ENCODE data around the gene ANKRD30B.
"Not testable (repeated sequence)": the region's sequence is repeated elsewhere in the genome, so short reads cannot be mapped to it uniquely, and the experiment has no call there.

Gene ANKRD30B

GRCh38 chr18:14747513-14748474, at the start of gene ANKRD30B:
Gene ANKRD30B (plus strand): TSS chr18:14748172. CDS start chr18:14748420, 248 bp downstream.
- DNase-seq, result no peak

GRCh38 chr18:14701286-14702040, 46.5 kb upstream of the ANKRD30B start:
- DNase-seq, result not testable (repeated sequence)

- DNase-seq, result not testable (repeated sequence)
Observed at GRCh38 chr18:14709761-14710160, 38.2 kb upstream of the ANKRD30B start.

GRCh38 chr18:14721569-14721968, 26.4 kb upstream of the ANKRD30B start:
- DNase-seq, result not testable (repeated sequence)

- DNase-seq, result not testable (repeated sequence)
Observed at GRCh38 chr18:14739056-14739455, 8.9 kb upstream of the ANKRD30B start.

- no peak for DNase-seq
Observed at GRCh38 chr18:14746897-14747296, 1.1 kb upstream of the ANKRD30B start.

- no peak for DNase-seq
Observed at GRCh38 chr18:14748496-14748895, 524 bp downstream of the ANKRD30B start.

GRCh38 chr18:14763566-14763965, 15.6 kb downstream of the ANKRD30B start:
- DNase-seq, result not testable (repeated sequence)

GRCh38 chr18:14767474-14767873, 19.5 kb downstream of the ANKRD30B start:
- DNase-seq, result no peak

- no peak for DNase-seq
Observed at GRCh38 chr18:14768241-14768640, 20.3 kb downstream of the ANKRD30B start.

GRCh38 chr18:14769381-14769780, 21.4 kb downstream of the ANKRD30B start:
- no peak for DNase-seq

GRCh38 chr18:14776801-14777200, 28.8 kb downstream of the ANKRD30B start:
- no peak for DNase-seq

GRCh38 chr18:14781671-14782070, 33.7 kb downstream of the ANKRD30B start:
- no peak for DNase-seq

GRCh38 chr18:14784133-14784532, 36.2 kb downstream of the ANKRD30B start:
- DNase-seq, result no peak

- not testable (repeated sequence) for DNase-seq
Observed at GRCh38 chr18:14796876-14797275, 48.9 kb downstream of the ANKRD30B start.

- DNase-seq, result not testable (repeated sequence)
Observed at GRCh38 chr18:14797969-14798764, 50.2 kb downstream of the ANKRD30B start.

- DNase-seq, result not testable (repeated sequence)
Observed at GRCh38 chr18:14811081-14811480, 63.1 kb downstream of the ANKRD30B start.

GRCh38 chr18:14826972-14827632, 79.1 kb downstream of the ANKRD30B start:
- DNase-seq, result not testable (repeated sequence)

- DNase-seq, result not testable (repeated sequence)
Observed at GRCh38 chr18:14841607-14842006, 93.6 kb downstream of the ANKRD30B start.

GRCh38 chr18:14851533-14851932, 103.6 kb downstream of the ANKRD30B start:
- DNase-seq, result not testable (repeated sequence)

- not testable (repeated sequence) for DNase-seq
Observed at GRCh38 chr18:14855634-14856033, 107.7 kb downstream of the ANKRD30B start.

GRCh38 chr18:14856256-14856655, 108.3 kb downstream of the ANKRD30B start:
- DNase-seq, result not testable (repeated sequence)

Measured in NCI-H2171 treated with DMSO at 0.1 percent for 48 hours (cell line).